ENCODE results near the gene CLDN8.

CLDN8 gene

GRCh38 chr21:30216041-30216723 is at the start of gene CLDN8:
TSS of gene CLDN8 (minus strand) at chr21:30216097. CDS start at chr21:30215925, 172 bp downstream.
- no peak for DNase-seq (ENCODE audit: low read depth)

- no peak for DNase-seq (ENCODE audit: low read depth)
Observed at GRCh38 chr21:30257773-30258172, 41.9 kb upstream of the CLDN8 start.

- no peak for DNase-seq (ENCODE audit: low read depth)
Observed at GRCh38 chr21:30256100-30256499, 40.2 kb upstream of the CLDN8 start.

- DNase-seq (ENCODE audit: low read depth) = no peak
Observed at GRCh38 chr21:30255679-30256078, 39.8 kb upstream of the CLDN8 start.

GRCh38 chr21:30251781-30252180 is 35.9 kb upstream of the CLDN8 start:
- no peak for DNase-seq (ENCODE audit: low read depth)

GRCh38 chr21:30249936-30250335 is 34.0 kb upstream of the CLDN8 start:
- DNase-seq (ENCODE audit: low read depth) = no peak

- DNase-seq (ENCODE audit: low read depth) = no peak
Observed at GRCh38 chr21:30248844-30249243, 32.9 kb upstream of the CLDN8 start.

GRCh38 chr21:30245061-30245460 is 29.2 kb upstream of the CLDN8 start:
- no peak for DNase-seq (ENCODE audit: low read depth)

GRCh38 chr21:30243691-30244090 is 27.8 kb upstream of the CLDN8 start:
- no peak for DNase-seq (ENCODE audit: low read depth)

- no peak for DNase-seq (ENCODE audit: low read depth)
Observed at GRCh38 chr21:30240661-30241060, 24.8 kb upstream of the CLDN8 start.

GRCh38 chr21:30238168-30238567 is 22.3 kb upstream of the CLDN8 start:
- DNase-seq (ENCODE audit: low read depth) = no peak

GRCh38 chr21:30234643-30235042 is 18.7 kb upstream of the CLDN8 start:
- DNase-seq (ENCODE audit: low read depth) = no peak

- DNase-seq (ENCODE audit: low read depth) = no peak
Observed at GRCh38 chr21:30234050-30234449, 18.2 kb upstream of the CLDN8 start.

GRCh38 chr21:30233228-30234020 is 17.5 kb upstream of the CLDN8 start:
- no peak for DNase-seq (ENCODE audit: low read depth)

- no peak for DNase-seq (ENCODE audit: low read depth)
Observed at GRCh38 chr21:30232011-30232410, 16.1 kb upstream of the CLDN8 start.

- no peak for DNase-seq (ENCODE audit: low read depth)
Observed at GRCh38 chr21:30227633-30228404, 11.9 kb upstream of the CLDN8 start.

- no peak for DNase-seq (ENCODE audit: low read depth)
Observed at GRCh38 chr21:30227128-30227527, 11.2 kb upstream of the CLDN8 start.

- no peak for DNase-seq (ENCODE audit: low read depth)
Observed at GRCh38 chr21:30223596-30223995, 7.7 kb upstream of the CLDN8 start.

GRCh38 chr21:30222724-30223123 is 6.8 kb upstream of the CLDN8 start:
- DNase-seq (ENCODE audit: low read depth) = no peak

- no peak for DNase-seq (ENCODE audit: low read depth)
Observed at GRCh38 chr21:30211071-30211470, 4.8 kb downstream of the CLDN8 start.

- DNase-seq (ENCODE audit: low read depth) = no peak
Observed at GRCh38 chr21:30209601-30210000, 6.3 kb downstream of the CLDN8 start.

- no peak for DNase-seq (ENCODE audit: low read depth)
Observed at GRCh38 chr21:30207252-30207579, 8.7 kb downstream of the CLDN8 start.

Data from activated T-cell treated with anti-CD3 and anti-CD28 coated beads for 24 hours (primary cell).